GM12874 (cell line): ENCODE measurements around the gene FYN.

Experiments
- TF ChIP-seq, protein P1 (sequence below): IDR thresholded peaks from 2 replicates; pipeline ENCODE4 v1.5.1; 2011; ENCODE audit warnings: low read depth, mild to moderate bottlenecking, control low read depth, low read length, moderate library complexity; ENCODE audit not compliant: insufficient read depth

FYN gene

DNA sequence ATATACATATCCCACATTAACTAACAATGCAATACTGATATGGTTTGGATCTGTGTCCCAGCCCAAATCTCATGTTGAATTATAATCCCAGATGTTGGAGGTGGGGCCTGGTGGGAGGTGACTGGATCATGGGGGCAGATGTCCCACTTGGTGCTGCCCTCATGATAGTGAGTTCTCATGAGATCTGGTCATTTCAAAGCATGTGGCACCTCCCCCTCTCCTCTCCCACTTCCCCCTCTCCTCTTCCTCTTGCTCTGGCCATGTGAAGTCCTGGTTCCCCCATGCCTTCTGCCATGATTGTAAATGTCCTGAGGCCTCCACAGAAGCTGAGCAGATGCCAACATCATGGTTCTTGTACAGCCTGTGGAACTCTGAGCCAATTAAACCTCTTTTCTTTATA, 71.2 kb downstream of the FYN start:
- TF ChIP-seq, protein P1, sequence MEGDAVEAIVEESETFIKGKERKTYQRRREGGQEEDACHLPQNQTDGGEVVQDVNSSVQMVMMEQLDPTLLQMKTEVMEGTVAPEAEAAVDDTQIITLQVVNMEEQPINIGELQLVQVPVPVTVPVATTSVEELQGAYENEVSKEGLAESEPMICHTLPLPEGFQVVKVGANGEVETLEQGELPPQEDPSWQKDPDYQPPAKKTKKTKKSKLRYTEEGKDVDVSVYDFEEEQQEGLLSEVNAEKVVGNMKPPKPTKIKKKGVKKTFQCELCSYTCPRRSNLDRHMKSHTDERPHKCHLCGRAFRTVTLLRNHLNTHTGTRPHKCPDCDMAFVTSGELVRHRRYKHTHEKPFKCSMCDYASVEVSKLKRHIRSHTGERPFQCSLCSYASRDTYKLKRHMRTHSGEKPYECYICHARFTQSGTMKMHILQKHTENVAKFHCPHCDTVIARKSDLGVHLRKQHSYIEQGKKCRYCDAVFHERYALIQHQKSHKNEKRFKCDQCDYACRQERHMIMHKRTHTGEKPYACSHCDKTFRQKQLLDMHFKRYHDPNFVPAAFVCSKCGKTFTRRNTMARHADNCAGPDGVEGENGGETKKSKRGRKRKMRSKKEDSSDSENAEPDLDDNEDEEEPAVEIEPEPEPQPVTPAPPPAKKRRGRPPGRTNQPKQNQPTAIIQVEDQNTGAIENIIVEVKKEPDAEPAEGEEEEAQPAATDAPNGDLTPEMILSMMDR = no peak

DNA sequence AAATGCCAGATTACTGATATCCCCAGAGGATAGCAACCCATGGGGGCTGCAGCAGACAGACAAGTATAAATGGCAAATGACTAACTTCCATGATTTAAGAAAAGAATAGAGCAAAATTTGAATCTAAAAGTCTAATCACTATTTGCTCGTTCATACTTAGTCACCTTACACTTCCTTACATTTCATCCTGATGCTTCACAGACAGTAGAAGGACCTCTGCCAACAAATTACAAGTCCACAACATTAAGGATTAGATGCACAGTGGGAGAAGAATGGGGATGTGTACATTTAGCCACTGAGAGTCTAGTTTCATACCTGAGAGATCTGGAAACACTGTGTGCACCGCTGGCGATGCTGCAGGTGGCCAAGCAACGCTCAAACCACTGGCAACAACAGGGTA, 72.4 kb downstream of the FYN start:
- TF ChIP-seq, protein P1 = no peak

DNA sequence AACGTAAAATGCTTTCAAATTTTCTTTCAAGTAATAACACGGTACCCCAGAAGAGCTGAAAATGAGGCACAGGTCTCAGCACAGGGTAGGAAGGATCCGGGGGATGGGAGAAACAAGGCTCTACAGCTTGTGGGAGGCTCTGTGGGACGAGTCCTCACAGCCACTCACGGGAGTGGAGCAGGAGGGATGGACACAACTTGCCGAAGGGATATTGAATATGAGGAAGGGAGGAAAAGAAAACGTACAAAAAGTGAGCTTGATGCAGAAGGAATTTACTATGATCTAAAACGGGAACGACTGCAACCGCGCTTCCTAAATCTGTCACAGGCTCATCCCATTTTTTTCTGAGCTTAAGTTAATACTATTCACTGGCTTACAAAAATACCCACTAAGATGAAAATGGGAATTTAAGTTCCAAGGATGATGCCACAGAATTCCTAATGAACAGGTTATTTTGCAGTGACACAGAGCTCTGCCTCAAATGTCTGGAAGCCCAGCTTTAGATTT, 72.9 kb downstream of the FYN start:
- TF ChIP-seq, protein P1 = no peak

DNA sequence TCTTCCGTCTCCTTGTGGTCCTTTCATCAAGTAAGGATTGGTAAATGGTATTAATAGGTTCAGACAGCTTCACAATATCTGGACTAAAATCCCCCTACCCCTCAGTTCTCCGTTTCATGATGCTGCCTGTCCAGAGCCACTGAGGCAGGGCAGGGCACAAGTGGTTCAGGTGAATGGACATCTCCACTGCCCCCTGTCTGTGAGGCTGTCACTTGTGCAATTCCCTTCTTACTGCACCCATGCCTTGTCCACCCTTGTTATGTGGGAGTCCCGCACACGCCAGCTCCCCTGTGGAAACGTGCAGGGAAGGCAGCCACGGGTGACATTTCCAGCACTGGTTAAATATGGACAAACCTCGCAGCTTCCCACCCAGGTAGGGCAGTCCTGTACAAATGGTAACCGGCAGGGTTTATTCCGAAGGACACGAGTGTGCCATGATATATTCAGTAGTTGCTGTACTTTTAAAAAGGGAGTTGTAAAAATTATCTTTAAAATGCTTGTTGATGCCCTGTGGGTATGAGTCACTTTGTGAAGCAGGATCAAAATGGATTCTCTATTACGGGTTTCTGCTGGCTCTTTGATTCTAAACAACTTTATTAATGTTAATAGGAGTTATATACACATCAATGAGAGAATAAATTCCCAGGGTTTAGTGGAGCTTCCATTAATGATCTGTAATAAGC, 73.5 kb downstream of the FYN start:
- TF ChIP-seq, protein P1 = 0 out of 2 replicates have a peak, but pooled peaks have one; percentile 3

DNA sequence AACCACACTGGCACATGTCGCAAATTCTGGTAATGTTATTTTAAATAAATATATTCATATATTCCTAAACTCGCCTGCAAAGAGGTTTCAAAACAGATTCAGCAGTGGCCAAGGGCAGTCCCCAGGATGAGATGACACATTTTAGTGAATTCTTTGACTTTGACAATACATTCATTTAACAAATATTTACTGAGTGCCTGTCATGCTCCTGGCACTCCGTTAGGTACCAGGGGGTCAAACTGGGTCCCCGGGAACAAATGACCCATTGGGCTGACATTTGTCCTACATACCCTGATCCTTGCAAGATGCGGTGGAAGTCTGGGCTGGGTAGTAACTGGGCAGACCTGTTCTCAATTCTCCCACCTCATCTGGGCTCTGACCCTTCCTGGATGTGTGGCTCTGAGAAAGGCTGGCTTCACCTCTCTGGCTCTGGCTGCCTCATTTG, 74.9 kb downstream of the FYN start:
- TF ChIP-seq, protein P1 = no peak

DNA sequence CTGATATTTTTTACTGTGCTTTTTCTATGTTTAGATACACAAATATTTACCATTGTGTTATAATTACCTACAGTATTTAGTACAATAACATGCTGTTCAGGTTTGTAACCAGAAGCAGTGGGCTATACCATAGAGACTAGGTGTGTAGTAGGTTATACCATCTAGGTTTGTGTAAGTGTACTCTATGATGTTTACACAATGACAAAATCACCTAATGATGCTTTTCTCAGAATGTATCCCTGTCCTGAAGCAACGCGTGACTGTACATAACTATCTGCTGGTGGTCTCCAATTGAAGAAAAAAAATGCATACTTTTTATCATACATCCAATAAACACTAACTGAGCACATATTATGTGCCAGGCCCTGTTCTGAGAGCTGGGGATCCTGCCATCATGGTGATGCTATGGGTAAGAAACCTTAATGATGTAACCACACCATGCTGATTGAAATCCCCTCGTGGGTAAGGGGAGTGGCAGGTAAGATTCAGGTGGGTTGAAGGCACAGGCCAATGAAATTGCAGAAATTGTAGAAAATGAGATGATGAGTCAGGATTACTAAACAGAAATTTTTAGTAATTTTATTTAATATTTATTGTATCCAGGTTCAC, 76.8 kb downstream of the FYN start:
- TF ChIP-seq, protein P1 = no peak

DNA sequence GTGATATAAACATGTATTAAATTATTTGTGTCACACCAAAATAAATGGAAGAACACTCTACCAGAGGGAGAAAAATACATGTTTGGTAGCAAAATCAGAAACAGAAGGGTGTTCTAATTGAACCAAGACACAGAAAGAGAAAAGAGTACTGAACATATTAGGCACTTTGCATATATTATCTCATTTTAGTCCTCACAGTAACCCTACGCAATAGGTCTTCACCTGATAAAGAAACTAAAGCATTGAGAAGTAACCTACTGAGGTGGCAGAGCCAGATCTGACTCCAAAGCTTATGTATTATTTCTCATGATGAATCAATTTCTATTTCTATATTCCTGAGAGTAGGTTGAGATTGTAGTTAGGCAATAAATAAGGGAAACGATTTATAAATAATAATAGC, 77.7 kb downstream of the FYN start:
- TF ChIP-seq, protein P1 = no peak
